ENCODE measurements around the gene SGCA. TPM values are rescaled to one million over a fixed set of nuclear protein-coding genes. Genes with fewer than 3 reads are reported as not detected.

The SGCA gene
- total and polyA plus RNA-seq, 2 experiments from 2014 or later, result 0.19 TPM; not detected in 1

DNA sequence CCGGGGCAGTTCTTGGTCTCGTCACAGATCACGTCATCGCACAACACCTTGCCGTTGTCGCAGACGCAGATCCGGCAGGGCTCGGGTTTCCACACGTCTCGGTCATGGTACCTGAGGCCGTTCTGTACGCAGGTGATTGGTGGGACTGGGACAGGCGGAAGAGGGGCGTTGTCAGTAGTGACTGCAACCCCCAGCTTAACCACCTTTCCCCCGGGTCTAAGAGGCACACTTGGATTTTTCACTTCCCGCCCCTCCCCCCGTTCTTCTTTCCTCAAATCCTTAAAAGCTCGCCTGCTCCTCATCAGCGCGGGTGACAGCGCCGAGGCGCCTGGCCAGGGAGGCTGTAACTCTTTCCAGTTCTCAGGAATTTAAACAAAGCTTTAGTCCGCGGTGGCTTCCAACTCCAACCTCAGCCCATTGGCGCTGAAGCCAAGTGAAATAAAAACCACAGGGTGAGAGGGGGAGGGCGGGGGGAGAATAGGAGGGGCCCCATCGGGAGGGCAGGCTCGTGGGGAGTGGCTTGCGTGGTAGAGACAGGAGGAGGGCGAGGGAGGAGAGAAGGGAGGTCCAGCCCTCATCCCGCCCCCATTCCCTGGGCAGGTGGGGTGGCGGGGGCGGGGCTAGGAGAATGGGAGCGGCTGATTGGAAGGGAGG lies 34.1 kb downstream of the SGCA start:
- Mint-ChIP-seq H3K4me1 (peaks cover 20% of the 10 kb centered on the region), H3K9me3 (no peaks in the 10 kb centered on the region), H3K27ac (peak overlapping the region; percentile 84), H3K36me3 (ENCODE audit: low read depth) (peaks cover 14% of the 10 kb centered on the region; the same call in 2 of the 3 replicates), H3K27me3 (ENCODE audit: insufficient read depth, low read depth, poor library complexity) (peaks cover 35% of the 10 kb centered on the region), H3K4me3 (peak overlapping the region; percentile 87)
- H3K4me2 ChIP-seq, result peak overlapping the region; percentile 83
- H4K20me1 ChIP-seq (replicated peaks; ENCODE audit: insufficient read depth), result no peaks in the 10 kb centered on the region
- peak; percentile 95 for DNase-seq (ENCODE audit: low spot score)
- H3K27ac ChIP-seq (ENCODE audit: low read depth), result peak overlapping the region; percentile 91; the same call in 1 of the 2 replicates
- no peaks in the 10 kb centered on the region for H3K9me2 ChIP-seq (ENCODE audit: insufficient read depth)
- TF ChIP-seq NANOG (IDR thresholded peaks at IDR 0.05; ENCODE audit: borderline replicate concordance), result no peak
- TF ChIP-seq STAT1 (IDR thresholded peaks at IDR 0.05; ENCODE audit: unreplicated experiment), result no peak
- TF ChIP-seq CREB1 (CRISPR knock-in tag; IDR thresholded peaks at IDR 0.05; ENCODE audit: low read depth), result peak; percentile 92
- TF ChIP-seq ZNF114 (CRISPR knock-in tag; IDR thresholded peaks at IDR 0.05), result no peak
- TF ChIP-seq, protein P1, sequence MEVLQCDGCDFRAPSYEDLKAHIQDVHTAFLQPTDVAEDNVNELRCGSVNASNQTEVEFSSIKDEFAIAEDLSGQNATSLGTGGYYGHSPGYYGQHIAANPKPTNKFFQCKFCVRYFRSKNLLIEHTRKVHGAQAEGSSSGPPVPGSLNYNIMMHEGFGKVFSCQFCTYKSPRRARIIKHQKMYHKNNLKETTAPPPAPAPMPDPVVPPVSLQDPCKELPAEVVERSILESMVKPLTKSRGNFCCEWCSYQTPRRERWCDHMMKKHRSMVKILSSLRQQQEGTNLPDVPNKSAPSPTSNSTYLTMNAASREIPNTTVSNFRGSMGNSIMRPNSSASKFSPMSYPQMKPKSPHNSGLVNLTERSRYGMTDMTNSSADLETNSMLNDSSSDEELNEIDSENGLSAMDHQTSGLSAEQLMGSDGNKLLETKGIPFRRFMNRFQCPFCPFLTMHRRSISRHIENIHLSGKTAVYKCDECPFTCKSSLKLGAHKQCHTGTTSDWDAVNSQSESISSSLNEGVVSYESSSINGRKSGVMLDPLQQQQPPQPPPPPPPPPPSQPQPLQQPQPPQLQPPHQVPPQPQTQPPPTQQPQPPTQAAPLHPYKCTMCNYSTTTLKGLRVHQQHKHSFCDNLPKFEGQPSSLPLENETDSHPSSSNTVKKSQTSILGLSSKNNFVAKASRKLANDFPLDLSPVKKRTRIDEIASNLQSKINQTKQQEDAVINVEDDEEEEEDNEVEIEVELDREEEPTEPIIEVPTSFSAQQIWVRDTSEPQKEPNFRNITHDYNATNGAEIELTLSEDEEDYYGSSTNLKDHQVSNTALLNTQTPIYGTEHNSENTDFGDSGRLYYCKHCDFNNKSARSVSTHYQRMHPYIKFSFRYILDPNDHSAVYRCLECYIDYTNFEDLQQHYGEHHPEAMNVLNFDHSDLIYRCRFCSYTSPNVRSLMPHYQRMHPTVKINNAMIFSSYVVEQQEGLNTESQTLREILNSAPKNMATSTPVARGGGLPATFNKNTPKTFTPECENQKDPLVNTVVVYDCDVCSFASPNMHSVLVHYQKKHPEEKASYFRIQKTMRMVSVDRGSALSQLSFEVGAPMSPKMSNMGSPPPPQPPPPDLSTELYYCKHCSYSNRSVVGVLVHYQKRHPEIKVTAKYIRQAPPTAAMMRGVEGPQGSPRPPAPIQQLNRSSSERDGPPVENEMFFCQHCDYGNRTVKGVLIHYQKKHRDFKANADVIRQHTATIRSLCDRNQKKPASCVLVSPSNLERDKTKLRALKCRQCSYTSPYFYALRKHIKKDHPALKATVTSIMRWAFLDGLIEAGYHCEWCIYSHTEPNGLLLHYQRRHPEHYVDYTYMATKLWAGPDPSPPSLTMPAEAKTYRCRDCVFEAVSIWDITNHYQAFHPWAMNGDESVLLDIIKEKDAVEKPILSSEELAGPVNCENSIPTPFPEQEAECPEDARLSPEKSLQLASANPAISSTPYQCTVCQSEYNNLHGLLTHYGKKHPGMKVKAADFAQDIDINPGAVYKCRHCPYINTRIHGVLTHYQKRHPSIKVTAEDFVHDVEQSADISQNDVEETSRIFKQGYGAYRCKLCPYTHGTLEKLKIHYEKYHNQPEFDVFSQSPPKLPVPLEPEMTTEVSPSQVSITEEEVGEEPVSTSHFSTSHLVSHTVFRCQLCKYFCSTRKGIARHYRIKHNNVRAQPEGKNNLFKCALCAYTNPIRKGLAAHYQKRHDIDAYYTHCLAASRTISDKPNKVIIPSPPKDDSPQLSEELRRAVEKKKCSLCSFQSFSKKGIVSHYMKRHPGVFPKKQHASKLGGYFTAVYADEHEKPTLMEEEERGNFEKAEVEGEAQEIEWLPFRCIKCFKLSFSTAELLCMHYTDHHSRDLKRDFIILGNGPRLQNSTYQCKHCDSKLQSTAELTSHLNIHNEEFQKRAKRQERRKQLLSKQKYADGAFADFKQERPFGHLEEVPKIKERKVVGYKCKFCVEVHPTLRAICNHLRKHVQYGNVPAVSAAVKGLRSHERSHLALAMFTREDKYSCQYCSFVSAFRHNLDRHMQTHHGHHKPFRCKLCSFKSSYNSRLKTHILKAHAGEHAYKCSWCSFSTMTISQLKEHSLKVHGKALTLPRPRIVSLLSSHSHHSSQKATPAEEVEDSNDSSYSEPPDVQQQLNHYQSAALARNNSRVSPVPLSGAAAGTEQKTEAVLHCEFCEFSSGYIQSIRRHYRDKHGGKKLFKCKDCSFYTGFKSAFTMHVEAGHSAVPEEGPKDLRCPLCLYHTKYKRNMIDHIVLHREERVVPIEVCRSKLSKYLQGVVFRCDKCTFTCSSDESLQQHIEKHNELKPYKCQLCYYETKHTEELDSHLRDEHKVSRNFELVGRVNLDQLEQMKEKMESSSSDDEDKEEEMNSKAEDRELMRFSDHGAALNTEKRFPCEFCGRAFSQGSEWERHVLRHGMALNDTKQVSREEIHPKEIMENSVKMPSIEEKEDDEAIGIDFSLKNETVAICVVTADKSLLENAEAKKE (CRISPR knock-in tag; IDR thresholded peaks at IDR 0.05), result no peak
- TF ChIP-seq JUNB (IDR thresholded peaks at IDR 0.05; ENCODE audit: unreplicated experiment), result no peak
- TF ChIP-seq EZH2 (IDR thresholded peaks at IDR 0.05; ENCODE audit: low read depth, unreplicated experiment), result peak; percentile 20
- H2AFZ ChIP-seq, result peak overlapping the region; percentile 90
- H3K4me1 ChIP-seq (ENCODE audit: insufficient read depth), result peaks cover 9% of the 10 kb centered on the region; the same call in 1 of the 2 replicates
- peak overlapping the region; percentile 63 for H3K4me3 ChIP-seq
- H3F3A ChIP-seq (replicated peaks; ENCODE audit: low read depth), result 0 out of 2 replicates have a peak, but pooled peaks cover 2% of the 10 kb centered on the region
- ATAC-seq, result peak; percentile 78
- no peaks in the 10 kb centered on the region for H3K36me3 ChIP-seq (ENCODE audit: insufficient read depth)
- no peaks in the 10 kb centered on the region for H3K79me2 ChIP-seq (replicated peaks; ENCODE audit: insufficient read depth)
- peaks cover 22% of the 10 kb centered on the region for H3K27me3 ChIP-seq (ENCODE audit: insufficient read depth)

Measured in GM23338 (cell line).